COLO668 (cell line): Measurements from ENCODE around the gene C1orf174.
A peak's percentile ranks its signal among the peaks of the same experiment; 100 is the strongest.

ENCODE experiments used
- DNase-seq: peaks from one replicate; lab custom pipeline; 2025; ENCODE audit not compliant: unreplicated experiment; lab: John Stamatoyannopoulos, UW

The C1orf174 gene

GRCh38 chr1:3900150-3900968, at the start of gene C1orf174:
Gene C1orf174 (minus strand): TSS chr1:3900272. CDS start chr1:3900186, 86 bp downstream.
- peak; percentile 99 for DNase-seq

GRCh38 chr1:3948344-3948743, 48.3 kb upstream of the C1orf174 start:
- DNase-seq, result peak; percentile 89

GRCh38 chr1:3945916-3946840, 46.1 kb upstream of the C1orf174 start:
- no peak for DNase-seq

DNA sequence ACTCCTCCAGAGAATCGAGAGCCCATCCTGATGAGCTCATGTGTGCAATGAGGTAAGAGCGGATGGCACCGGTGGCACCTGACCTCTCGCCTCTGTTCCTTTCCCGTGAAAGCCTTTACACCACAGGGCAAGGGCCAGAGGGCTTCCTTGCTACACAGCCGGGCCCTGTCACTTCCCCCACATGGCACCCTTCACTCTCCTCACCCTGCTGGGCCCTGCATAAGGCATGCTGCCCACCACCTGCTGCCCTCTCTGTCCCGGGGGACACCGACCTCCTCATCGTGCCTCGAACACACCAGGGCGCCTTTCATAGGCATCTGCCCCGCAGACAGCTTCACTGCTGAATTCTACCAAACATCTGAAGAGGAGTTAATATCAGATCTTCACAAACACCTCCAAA, 45.1 kb upstream of the C1orf174 start:
- no peak for DNase-seq

DNA sequence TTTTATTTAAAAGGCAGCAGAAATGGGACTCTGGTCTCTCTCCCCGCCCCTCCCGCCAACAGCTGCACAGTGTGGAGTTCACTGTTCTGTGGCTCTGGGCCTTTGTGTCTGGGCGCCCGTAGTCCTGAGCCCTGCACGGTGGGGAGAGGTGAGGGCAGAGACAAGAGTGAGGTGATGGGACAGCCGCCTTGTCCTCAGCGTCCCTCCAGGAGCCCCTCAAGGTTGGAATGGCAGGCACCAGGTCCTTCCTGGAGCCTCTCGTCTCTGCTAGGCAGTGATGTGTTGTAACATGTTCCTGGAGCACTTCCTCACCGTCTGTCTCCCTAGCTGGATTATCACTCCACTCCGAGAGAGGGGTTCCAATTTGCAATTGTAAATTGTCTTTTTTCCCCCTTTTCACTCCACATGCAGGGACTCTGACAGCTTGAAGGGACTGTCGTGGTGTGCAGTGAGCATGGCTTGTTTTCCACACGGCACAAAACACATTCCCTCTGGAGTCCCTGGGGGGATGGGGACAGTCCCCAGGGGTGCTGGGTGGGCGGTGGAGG, 44.6 kb upstream of the C1orf174 start:
- DNase-seq, result peak; percentile 77

GRCh38 chr1:3943806-3944577, 43.9 kb upstream of the C1orf174 start:
- DNase-seq, result peak; percentile 77

GRCh38 chr1:3943123-3943431, 43.0 kb upstream of the C1orf174 start:
- DNase-seq, result no peak

GRCh38 chr1:3942416-3943122, 42.5 kb upstream of the C1orf174 start:
- peak; percentile 95 for DNase-seq

DNA sequence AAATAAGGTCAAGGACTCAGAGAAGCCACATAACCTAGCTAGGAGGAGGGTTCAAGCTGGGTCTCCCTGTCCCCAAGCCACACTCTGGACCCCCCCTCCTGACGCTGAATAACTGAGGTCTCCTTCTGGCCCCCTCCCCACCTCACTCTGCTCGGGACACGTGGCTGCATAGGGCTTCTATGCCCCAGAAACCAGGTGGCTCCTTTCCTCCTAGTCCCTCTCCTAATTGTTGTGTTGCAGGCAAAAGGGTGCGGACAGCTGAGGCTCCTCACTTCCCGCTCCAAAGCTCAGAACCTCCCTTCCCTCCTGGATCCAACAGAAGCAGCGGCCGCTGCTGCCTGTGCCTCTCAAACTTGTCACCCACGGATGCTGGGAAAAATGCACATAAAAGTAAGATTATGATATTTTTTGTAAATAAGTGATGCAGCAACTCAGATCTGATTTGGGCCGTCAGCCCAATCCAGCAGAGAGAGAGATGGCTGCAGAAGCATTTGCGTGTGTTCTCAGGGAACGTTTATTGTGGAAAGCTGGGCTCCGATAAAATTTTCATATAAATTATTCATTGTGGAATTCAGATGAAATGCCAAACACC, 40.8 kb upstream of the C1orf174 start:
- no peak for DNase-seq

- no peak for DNase-seq
Measured at GRCh38 chr1:3940081-3940753, 40.1 kb upstream of the C1orf174 start.

DNA sequence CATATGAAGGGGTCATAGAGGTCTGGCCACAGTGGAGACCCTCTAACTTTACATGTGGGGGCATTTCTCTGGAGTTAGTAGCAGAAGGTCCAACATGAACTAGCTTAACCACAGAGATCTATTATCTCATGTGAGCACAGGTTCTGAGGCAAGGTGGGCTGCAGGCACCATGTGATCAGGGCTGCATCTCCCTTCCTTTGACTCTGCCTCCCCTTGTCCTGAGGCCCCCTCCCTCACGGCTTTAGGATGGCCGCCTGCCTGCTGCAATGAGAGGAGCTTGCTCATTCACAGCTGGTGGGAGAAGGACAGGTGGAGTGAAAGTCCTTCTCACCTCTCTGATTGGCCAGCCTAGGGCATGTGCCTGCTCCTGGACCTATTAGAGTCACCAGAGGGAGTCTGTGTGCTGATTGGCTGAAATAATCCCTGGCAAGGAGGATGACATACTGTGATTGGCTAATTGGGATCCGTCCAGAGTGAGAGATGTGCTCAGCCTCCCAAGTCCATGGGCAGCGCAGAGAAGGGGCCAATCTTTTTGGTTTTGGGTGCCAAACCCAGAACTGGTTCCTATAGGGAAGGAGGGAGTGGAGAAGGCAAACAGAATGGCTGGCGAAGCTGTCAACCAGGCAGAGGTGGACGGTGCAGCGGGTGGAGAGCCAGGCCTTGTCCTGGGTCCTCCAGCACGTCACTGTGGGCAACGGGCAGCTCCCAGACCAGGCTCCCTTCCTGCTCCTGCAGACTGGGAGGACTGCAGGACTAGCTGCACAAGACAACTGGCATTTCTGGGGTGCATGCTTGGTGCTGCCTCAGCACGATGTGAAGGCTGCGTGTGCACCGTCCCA, 39.4 kb upstream of the C1orf174 start:
- no peak for DNase-seq

GRCh38 chr1:3932156-3932919, 32.3 kb upstream of the C1orf174 start:
- no peak for DNase-seq

GRCh38 chr1:3931007-3931912, 31.2 kb upstream of the C1orf174 start:
- no peak for DNase-seq

DNA sequence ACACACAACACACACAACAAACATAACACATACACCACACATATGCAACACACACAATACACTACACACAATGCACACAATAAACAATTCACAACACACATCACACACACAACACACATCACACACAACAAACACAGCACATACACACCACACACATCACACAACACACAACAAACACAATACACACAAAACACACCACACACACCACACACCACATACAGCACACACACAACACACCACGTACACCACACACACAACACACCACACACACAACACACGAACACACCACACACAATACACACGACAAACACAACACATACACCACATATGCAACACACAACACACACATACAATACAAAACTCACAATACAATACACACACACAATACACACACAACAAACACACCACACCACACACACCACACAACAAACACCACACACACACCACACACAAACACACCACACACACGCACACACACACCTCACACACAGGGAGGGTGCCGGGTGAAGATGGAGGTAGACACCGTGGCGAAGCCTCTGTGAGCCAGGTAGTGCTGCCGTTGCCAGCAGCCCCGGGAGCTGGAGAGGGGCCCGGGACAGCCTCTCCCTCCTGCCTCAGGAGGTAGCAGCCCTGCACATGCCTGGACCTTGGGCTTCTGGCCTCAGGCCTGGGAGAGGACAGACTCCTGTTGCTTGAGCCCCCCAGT, 30.4 kb upstream of the C1orf174 start:
- DNase-seq, result no peak

- DNase-seq, result no peak
Measured at GRCh38 chr1:3929126-3929525, 29.1 kb upstream of the C1orf174 start.

DNA sequence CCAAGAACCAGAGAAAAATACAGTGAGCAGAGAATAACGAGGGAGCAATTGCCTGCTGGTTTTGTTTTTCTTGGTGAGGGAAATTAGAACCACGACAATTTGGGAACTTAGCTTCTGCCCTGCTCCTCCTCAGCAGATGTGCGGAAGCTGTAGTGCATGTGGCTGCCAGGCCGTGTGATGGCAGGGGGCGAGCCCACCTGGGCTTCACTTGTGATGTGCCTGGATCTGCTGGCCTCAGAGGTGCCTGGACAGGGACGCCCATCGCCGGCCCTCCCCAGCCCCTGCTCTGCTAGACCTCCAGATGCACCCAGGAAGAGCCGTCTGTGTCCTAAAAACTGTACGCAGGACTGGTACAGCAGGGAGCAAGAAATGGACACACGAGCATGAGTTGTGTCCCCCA, 28.5 kb upstream of the C1orf174 start:
- peak; percentile 66 for DNase-seq
